HEK293T (cell line): ENCODE results near the gene RFLNA.

Experiments used
- FOXK2 ChIP-seq: fragments of 450-650 bp; IDR thresholded peaks from 2 replicates; pipeline ENCODE4 v1.6.1; 2016; ENCODE audit warnings: mild to moderate bottlenecking
- LEF1 ChIP-seq: fragments of 450-650 bp; IDR thresholded peaks from 2 replicates; pipeline ENCODE4 v1.6.1; 2017; ENCODE audit warnings: mild to moderate bottlenecking, borderline replicate concordance
- NFRKB ChIP-seq: fragments of 450-650 bp; IDR thresholded peaks from 2 replicates; pipeline ENCODE4 v1.6.1; 2016; ENCODE audit warnings: mild to moderate bottlenecking, moderate library complexity
- SP1 ChIP-seq: fragments of 450-650 bp; IDR thresholded peaks from 2 replicates; pipeline ENCODE4 v1.6.1; 2017
- SUZ12 ChIP-seq: fragments of 450-650 bp; IDR thresholded peaks from 2 replicates; pipeline ENCODE4 v1.6.1; 2016; ENCODE audit warnings: mild to moderate bottlenecking
- ZNF384 ChIP-seq: fragments of 450-650 bp; IDR thresholded peaks from 2 replicates; pipeline ENCODE4 v1.6.1; 2016

GRCh38 chr12:124334976-124335375 is 40.1 kb downstream of the RFLNA start:
- TF ChIP-seq SUZ12 = no peak
- no peak for TF ChIP-seq LEF1
- no peak for TF ChIP-seq NFRKB
- no peak for TF ChIP-seq SP1
- TF ChIP-seq FOXK2 = no peak
- no peak for TF ChIP-seq ZNF384
